ENCODE data around the gene DGKI. TPM values are rescaled to one million over a fixed set of nuclear protein-coding genes. Genes with fewer than 3 reads are reported as not detected.

The DGKI gene
- total and polyA plus RNA-seq, 2 experiments from 2014 or later, result 0.16 to 1.0 TPM

DNA sequence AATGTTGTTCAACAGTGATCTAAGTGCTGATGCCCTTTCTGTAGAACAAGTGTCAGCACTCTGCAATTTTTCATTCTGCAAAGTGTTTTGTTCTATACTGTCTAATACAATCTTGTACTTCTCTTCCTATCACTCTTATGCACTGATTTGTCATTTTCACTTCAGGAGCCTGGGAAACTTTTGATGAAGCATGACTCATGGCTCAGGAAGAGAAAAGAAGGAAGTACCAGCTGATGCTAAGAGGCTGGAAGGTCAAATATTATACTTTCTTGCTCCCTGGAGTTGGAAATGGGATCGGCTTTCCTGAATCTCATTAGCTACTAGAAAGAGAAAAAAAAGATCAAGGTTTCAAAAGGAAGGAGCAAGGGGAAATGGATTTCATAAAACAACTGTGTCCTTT lies 45.8 kb downstream of the DGKI start:
- no peaks in the 10 kb centered on the region for H3K36me3 ChIP-seq (ENCODE audit: insufficient read depth)
- no peak overlapping the region for H3K27ac ChIP-seq (ENCODE audit: low read depth)
- no peak for ATAC-seq
- peaks cover 19% of the 10 kb centered on the region for H3K4me1 Mint-ChIP-seq
- no peaks in the 10 kb centered on the region for H3F3A ChIP-seq (replicated peaks; ENCODE audit: low read depth)
- H4K20me1 ChIP-seq (replicated peaks; ENCODE audit: insufficient read depth), result no peaks in the 10 kb centered on the region
- no peaks in the 10 kb centered on the region for H3K27me3 ChIP-seq (ENCODE audit: insufficient read depth)
- DNase-seq (ENCODE audit: low spot score), result no peak
- H2AFZ ChIP-seq, result no peak overlapping the region
- H3K9me2 ChIP-seq (ENCODE audit: insufficient read depth), result peaks cover 6% of the 10 kb centered on the region; the same call in 1 of the 2 replicates
- peaks cover 3% of the 10 kb centered on the region; the same call in 1 of the 3 replicates for H3K36me3 Mint-ChIP-seq (ENCODE audit: low read depth)
- H3K4me2 ChIP-seq, result no peak overlapping the region
- H3K9me3 Mint-ChIP-seq, result 0 out of 3 replicates have a peak, but pooled peaks cover 5% of the 10 kb centered on the region
- H3K4me3 ChIP-seq, result no peak overlapping the region
- TF ChIP-seq, protein P1, sequence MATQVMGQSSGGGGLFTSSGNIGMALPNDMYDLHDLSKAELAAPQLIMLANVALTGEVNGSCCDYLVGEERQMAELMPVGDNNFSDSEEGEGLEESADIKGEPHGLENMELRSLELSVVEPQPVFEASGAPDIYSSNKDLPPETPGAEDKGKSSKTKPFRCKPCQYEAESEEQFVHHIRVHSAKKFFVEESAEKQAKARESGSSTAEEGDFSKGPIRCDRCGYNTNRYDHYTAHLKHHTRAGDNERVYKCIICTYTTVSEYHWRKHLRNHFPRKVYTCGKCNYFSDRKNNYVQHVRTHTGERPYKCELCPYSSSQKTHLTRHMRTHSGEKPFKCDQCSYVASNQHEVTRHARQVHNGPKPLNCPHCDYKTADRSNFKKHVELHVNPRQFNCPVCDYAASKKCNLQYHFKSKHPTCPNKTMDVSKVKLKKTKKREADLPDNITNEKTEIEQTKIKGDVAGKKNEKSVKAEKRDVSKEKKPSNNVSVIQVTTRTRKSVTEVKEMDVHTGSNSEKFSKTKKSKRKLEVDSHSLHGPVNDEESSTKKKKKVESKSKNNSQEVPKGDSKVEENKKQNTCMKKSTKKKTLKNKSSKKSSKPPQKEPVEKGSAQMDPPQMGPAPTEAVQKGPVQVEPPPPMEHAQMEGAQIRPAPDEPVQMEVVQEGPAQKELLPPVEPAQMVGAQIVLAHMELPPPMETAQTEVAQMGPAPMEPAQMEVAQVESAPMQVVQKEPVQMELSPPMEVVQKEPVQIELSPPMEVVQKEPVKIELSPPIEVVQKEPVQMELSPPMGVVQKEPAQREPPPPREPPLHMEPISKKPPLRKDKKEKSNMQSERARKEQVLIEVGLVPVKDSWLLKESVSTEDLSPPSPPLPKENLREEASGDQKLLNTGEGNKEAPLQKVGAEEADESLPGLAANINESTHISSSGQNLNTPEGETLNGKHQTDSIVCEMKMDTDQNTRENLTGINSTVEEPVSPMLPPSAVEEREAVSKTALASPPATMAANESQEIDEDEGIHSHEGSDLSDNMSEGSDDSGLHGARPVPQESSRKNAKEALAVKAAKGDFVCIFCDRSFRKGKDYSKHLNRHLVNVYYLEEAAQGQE (IDR thresholded peaks at IDR 0.05; ENCODE audit: unreplicated experiment), result no peak
- TF ChIP-seq JUNB (IDR thresholded peaks at IDR 0.05; ENCODE audit: unreplicated experiment), result no peak
- no peak for TF ChIP-seq ZNF331 (CRISPR knock-in tag; IDR thresholded peaks at IDR 0.05; ENCODE audit: low read depth)
- TF ChIP-seq, protein P2, sequence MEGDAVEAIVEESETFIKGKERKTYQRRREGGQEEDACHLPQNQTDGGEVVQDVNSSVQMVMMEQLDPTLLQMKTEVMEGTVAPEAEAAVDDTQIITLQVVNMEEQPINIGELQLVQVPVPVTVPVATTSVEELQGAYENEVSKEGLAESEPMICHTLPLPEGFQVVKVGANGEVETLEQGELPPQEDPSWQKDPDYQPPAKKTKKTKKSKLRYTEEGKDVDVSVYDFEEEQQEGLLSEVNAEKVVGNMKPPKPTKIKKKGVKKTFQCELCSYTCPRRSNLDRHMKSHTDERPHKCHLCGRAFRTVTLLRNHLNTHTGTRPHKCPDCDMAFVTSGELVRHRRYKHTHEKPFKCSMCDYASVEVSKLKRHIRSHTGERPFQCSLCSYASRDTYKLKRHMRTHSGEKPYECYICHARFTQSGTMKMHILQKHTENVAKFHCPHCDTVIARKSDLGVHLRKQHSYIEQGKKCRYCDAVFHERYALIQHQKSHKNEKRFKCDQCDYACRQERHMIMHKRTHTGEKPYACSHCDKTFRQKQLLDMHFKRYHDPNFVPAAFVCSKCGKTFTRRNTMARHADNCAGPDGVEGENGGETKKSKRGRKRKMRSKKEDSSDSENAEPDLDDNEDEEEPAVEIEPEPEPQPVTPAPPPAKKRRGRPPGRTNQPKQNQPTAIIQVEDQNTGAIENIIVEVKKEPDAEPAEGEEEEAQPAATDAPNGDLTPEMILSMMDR (conservative IDR thresholded peaks at IDR 0.05; ENCODE audit: low read depth in 2 of 2), result no peak
- no peak for TF ChIP-seq POLR2AphosphoS5 (IDR thresholded peaks at IDR 0.05; ENCODE audit: low read depth)
- no peak for TF ChIP-seq NANOG (IDR thresholded peaks at IDR 0.05; ENCODE audit: borderline replicate concordance)
- TF ChIP-seq EZH2phosphoT487 (IDR thresholded peaks at IDR 0.05; ENCODE audit: unreplicated experiment), result no peak
- no peak for TF ChIP-seq STAT1 (IDR thresholded peaks at IDR 0.05; ENCODE audit: unreplicated experiment)
- TF ChIP-seq CREB1 (CRISPR knock-in tag; IDR thresholded peaks at IDR 0.05; ENCODE audit: low read depth), result no peak
- TF ChIP-seq, protein P3, sequence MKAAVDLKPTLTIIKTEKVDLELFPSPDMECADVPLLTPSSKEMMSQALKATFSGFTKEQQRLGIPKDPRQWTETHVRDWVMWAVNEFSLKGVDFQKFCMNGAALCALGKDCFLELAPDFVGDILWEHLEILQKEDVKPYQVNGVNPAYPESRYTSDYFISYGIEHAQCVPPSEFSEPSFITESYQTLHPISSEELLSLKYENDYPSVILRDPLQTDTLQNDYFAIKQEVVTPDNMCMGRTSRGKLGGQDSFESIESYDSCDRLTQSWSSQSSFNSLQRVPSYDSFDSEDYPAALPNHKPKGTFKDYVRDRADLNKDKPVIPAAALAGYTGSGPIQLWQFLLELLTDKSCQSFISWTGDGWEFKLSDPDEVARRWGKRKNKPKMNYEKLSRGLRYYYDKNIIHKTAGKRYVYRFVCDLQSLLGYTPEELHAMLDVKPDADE (IDR thresholded peaks at IDR 0.05), result no peak
- TF ChIP-seq ZNF114 (CRISPR knock-in tag; IDR thresholded peaks at IDR 0.05), result no peak
- TF ChIP-seq, protein P4, sequence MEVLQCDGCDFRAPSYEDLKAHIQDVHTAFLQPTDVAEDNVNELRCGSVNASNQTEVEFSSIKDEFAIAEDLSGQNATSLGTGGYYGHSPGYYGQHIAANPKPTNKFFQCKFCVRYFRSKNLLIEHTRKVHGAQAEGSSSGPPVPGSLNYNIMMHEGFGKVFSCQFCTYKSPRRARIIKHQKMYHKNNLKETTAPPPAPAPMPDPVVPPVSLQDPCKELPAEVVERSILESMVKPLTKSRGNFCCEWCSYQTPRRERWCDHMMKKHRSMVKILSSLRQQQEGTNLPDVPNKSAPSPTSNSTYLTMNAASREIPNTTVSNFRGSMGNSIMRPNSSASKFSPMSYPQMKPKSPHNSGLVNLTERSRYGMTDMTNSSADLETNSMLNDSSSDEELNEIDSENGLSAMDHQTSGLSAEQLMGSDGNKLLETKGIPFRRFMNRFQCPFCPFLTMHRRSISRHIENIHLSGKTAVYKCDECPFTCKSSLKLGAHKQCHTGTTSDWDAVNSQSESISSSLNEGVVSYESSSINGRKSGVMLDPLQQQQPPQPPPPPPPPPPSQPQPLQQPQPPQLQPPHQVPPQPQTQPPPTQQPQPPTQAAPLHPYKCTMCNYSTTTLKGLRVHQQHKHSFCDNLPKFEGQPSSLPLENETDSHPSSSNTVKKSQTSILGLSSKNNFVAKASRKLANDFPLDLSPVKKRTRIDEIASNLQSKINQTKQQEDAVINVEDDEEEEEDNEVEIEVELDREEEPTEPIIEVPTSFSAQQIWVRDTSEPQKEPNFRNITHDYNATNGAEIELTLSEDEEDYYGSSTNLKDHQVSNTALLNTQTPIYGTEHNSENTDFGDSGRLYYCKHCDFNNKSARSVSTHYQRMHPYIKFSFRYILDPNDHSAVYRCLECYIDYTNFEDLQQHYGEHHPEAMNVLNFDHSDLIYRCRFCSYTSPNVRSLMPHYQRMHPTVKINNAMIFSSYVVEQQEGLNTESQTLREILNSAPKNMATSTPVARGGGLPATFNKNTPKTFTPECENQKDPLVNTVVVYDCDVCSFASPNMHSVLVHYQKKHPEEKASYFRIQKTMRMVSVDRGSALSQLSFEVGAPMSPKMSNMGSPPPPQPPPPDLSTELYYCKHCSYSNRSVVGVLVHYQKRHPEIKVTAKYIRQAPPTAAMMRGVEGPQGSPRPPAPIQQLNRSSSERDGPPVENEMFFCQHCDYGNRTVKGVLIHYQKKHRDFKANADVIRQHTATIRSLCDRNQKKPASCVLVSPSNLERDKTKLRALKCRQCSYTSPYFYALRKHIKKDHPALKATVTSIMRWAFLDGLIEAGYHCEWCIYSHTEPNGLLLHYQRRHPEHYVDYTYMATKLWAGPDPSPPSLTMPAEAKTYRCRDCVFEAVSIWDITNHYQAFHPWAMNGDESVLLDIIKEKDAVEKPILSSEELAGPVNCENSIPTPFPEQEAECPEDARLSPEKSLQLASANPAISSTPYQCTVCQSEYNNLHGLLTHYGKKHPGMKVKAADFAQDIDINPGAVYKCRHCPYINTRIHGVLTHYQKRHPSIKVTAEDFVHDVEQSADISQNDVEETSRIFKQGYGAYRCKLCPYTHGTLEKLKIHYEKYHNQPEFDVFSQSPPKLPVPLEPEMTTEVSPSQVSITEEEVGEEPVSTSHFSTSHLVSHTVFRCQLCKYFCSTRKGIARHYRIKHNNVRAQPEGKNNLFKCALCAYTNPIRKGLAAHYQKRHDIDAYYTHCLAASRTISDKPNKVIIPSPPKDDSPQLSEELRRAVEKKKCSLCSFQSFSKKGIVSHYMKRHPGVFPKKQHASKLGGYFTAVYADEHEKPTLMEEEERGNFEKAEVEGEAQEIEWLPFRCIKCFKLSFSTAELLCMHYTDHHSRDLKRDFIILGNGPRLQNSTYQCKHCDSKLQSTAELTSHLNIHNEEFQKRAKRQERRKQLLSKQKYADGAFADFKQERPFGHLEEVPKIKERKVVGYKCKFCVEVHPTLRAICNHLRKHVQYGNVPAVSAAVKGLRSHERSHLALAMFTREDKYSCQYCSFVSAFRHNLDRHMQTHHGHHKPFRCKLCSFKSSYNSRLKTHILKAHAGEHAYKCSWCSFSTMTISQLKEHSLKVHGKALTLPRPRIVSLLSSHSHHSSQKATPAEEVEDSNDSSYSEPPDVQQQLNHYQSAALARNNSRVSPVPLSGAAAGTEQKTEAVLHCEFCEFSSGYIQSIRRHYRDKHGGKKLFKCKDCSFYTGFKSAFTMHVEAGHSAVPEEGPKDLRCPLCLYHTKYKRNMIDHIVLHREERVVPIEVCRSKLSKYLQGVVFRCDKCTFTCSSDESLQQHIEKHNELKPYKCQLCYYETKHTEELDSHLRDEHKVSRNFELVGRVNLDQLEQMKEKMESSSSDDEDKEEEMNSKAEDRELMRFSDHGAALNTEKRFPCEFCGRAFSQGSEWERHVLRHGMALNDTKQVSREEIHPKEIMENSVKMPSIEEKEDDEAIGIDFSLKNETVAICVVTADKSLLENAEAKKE (CRISPR knock-in tag; IDR thresholded peaks at IDR 0.05), result no peak
- no peak for TF ChIP-seq EZH2 (IDR thresholded peaks at IDR 0.05; ENCODE audit: low read depth, unreplicated experiment)
- peaks cover 24% of the 10 kb centered on the region for H3K4me1 ChIP-seq (ENCODE audit: insufficient read depth)
- no peak overlapping the region for H3K27ac Mint-ChIP-seq
- no peak overlapping the region for H3K4me3 Mint-ChIP-seq
- no peaks in the 10 kb centered on the region for H3K79me2 ChIP-seq (replicated peaks; ENCODE audit: insufficient read depth)
- no peaks in the 10 kb centered on the region for H3K27me3 Mint-ChIP-seq (ENCODE audit: insufficient read depth, low read depth, poor library complexity)

All from GM23338 (cell line).